Left forelimb (tissue), 1 donor: Measurements from ENCODE around the gene ZIC4.

Experiments used
- DNase-seq: peaks from one replicate; pipeline ENCODE4 v3.0.0-alpha.2; 2018; ENCODE audit warnings: low spot score

ZIC4 gene

DNA sequence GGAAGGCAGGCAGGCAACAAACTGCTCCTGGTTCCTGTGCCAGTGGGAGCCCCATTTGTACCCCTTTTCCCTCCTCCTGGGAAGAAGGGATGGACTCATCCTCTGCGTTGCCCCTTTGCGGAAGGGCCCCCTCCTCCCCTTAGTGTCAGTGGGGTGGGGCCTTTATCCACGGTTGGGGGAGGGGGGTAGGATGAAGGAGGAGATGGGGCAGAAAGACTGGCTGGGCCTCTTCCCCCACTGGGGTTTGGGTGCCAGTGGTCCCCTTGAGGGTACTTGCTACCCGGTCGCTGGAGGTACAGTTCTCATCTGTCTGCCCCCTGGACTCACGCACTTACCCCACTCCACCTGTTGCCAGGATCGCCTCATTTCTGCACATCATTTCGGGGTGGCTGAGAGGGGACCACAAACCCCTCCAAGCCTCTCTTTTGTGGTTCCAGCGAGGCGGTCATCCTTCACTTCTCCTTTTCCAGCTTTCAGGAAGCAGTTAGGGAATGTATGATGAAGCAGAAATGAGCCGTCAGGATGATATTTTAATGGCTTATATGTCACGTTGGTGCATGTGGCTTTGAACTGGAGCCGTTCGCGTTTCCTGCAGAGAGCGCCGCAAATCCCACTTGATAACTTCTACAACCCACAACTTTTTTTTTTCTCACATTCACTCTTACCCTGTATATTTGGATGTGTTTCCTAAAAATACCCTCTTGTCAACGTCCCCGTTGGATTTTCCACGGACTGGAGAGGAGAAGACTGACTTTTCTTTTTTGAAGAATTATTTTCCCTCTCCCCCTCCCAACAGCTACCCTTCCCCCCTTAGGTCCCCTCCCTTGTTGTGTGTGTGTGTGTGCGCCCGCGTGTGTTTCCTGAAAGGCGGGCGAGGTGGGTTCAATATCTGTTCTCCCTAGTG lies at the start of gene ZIC4:
Gene ZIC4, minus strand, starts transcription at position 516 of the 904 bp plus-strand sequence. CDS start 3,746 bp downstream, outside the sequence.
- peak; percentile 58 for DNase-seq

DNA sequence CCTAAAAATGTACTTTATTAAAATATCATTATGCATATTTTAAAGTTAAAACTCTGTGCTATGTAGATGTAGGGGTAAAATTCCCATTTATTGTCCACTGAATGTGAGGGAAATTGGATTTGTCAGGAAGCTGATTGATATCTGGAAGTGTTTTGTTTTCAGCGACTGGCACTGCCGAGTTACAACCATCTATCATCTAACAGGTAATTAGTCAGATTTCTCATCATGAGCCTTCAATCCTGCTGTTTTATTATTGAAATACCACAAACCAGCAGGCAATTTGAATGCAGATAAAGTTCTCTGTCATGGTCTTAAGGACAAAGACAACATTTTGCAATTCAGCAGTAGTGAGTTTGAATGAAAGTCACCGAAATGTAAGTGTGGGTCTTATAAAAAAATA lies 43.3 kb upstream of the ZIC4 start:
- DNase-seq = no peak

DNA sequence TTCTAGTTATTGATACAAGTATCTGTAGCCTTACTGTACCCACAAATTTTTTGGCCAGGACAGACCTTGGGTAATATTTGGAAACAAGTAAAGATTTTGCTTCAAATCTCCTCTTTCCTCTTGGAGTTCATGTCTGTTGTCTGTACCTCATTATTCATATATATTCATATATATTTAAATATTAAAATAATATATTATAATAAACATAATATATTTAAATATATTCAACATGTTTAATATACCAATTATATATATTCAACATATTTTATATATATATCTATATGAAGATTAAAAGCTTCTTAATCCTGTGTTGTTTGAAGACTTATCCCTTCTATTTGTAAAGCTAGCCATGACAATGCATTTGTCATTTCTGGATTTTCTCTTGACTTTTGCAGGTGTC lies 40.9 kb upstream of the ZIC4 start:
- DNase-seq = no peak

DNA sequence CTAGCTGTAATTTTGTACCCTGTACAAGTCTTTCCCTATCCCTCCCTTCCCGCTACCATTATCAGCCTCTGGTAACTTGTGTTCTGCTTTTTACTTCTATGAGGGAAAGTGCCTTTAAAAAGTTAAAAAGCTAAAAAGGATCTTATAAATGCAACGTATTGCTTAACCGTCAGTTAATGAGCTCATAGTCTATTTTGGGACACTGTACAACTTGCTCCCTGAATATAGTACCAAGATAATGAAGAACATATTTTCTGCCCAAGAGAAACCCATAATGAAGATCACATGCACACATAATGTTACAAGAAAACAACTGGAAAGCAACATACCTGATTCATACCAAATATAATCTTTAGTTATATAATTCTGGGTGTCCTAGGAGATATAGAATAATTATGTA lies 25.4 kb upstream of the ZIC4 start:
- no peak for DNase-seq

DNA sequence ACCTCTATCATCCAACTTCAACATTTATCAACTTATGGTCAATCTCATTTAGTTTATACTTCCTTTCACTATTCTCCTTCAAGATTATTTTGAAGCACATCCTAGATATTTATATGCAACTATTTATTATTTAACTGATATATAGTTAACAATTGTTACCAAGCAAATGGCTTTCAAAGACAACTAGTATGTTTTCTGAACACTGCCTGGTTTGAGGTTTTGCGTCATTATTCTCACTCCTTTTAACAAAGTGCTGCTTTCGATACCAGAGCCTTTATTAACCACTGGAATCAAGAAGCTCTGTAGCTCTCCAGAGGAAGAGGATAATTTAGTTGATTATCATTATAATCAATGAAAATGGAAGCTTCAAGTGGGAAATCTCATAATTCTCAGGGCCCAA lies 22.4 kb upstream of the ZIC4 start:
- no peak for DNase-seq

DNA sequence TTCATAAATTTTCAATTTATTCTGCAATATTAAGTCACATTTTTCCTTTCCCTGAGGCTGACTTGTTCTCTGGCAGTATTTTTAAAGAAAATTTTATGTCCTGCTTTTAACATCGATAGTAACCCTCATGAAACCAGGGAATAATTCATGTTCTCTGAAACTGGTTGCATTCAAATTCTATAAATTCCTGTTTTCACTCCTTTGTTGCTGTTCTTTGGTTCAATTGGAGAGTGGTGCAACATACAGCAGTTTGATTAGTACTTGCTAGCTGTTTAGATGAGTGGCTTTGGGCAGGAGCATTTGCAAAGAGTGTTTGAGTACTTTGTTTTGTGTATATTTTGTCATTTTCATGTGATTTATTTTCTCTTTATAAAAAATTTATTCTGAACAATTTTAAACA lies 22.0 kb upstream of the ZIC4 start:
- DNase-seq = no peak

DNA sequence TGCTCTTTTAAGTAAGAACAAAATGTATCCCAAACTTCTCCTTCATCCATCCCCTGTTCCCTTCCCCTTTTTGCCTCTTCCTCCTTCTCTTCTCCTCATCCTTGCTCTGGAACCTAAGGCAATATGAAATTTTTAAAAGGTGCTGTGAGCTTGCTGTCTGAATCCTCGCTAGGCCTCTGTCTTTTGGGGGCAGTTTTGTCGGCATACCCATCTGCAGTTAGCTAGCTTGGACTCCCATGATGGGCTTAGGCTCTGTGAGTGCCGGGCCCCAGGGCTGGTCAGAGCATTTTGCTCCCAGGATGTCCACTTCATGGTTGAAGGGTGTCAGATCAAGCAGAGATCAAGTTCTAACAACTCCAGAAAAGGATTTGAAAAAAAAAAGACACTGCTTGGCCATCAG lies 21.4 kb upstream of the ZIC4 start:
- DNase-seq = no peak

DNA sequence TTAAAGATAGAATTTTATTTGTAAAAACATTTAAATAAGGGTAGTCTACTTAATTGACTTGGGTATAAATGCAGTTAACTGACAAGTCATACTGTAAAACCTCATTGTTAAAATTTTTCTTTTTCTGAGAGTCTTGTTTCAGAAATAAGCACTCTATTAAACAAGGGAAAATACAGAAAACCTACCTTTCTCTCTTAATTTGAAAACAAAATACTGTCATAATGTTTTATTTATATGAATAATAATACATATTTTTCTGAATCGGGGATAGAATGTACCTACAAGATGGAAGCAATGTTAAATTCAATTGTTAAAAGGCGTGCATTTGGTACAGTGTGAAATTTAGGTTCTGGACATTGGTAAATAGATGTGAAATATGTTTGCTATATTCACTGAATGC lies 20.6 kb upstream of the ZIC4 start:
- no peak for DNase-seq

DNA sequence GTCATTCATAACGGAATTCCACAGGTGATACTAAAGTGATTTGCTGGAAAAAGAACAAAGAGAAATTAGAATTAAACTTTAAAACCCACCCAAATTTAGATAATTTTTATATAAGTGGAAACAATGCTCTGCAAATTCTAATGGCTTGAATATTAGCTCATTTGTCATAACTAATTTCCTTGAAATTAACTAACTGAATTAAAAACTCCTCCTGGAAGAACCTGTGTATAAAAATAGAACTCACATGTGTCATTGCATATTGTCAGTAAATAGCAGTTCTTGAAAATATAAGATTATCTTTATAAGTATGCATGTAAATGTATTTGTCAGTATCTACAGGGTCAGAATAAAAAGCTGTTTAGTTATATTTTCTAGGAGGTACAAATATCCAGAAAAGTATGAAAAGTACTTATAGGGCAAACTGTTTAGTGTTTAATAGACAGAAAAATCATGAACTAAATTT lies 19.1 kb upstream of the ZIC4 start:
- DNase-seq = no peak

DNA sequence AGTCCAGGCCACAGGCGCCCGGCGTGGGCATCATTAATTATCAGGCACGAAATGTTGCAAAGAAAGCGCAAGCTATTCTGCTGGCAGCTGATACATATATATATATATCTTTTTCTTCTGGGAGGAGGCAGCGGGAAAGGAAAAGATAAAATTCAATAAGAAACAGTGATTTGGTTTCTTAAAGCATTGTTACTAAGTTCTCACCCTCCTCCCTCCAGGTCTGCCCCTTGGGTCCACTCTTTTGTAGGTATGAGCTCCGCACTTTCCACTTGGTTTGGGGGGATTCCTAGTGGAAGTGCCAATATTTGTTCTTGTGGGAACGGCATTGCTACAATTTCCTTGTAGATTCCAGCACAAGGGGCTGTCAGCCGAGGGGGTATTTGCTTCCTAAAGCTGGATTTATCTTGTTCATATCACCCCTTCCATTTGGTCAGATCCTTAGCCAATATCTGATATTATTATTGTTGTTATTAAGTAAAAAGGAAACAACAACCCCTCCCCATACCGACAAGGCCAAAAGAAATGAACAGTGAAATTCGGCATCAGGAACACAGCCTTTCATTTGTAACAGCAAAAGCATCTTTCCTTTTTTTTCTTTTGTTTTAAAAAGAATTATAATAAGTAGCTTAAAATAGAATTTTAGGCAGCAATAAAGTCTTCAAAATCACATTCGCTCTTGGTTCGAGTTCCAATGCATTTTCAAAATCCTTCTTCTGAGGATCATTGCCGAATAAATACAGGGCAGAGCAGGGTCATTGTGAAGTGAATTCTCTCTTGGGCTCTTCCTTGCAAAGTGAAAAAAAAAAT lies 18.4 kb upstream of the ZIC4 start:
- no peak for DNase-seq

DNA sequence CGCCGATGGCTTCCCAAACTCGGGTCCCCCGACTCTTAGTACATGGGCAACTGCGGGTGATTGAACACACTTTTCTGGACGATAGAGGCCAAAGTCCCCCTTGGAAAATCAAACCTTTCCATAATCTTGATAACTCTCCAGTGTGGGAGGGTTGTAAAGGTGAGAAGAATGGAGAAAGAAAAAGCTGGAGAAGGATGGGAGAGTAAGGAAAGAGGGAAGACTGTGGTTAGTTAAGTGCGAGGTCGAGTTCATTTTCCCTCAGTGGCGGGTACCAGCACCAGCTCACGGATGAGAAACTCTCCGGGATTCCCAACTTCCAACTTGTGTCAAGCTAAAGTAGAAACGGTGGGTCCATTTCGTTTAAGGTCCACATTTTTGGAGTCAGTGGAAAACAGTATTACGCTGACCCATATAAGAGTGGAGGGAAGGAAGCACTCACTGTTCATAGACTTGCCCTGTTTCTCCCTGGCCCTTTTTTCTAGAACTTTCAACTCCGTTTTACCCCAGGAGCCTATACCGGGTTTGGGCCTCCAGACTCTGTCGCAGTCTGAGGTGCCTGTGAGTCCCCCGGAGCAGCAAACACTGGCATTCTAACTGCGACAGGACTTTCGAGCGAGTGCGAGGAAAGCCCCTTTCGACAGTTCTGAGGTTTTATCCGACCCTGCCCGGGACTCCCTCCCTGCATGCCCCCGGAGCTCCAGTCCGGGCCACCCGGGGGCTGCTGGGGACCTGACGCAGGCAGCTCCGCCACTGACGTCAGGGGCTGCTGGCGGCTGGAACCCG lies 17.6 kb upstream of the ZIC4 start:
- peak; percentile 68 for DNase-seq

DNA sequence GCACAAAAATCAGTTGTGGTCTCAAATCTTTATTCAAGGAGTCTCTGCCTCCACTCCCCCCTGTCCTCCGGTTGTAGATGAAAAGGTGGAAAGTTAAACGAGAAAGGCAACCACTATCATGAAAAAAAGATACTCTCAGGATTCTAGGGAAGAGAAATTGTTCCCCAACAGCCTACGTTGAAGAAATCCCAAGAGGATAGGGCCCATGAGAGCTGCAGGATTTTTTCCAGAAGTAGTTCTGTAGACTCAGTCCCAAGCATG lies 17.1 kb upstream of the ZIC4 start:
- no peak for DNase-seq

DNA sequence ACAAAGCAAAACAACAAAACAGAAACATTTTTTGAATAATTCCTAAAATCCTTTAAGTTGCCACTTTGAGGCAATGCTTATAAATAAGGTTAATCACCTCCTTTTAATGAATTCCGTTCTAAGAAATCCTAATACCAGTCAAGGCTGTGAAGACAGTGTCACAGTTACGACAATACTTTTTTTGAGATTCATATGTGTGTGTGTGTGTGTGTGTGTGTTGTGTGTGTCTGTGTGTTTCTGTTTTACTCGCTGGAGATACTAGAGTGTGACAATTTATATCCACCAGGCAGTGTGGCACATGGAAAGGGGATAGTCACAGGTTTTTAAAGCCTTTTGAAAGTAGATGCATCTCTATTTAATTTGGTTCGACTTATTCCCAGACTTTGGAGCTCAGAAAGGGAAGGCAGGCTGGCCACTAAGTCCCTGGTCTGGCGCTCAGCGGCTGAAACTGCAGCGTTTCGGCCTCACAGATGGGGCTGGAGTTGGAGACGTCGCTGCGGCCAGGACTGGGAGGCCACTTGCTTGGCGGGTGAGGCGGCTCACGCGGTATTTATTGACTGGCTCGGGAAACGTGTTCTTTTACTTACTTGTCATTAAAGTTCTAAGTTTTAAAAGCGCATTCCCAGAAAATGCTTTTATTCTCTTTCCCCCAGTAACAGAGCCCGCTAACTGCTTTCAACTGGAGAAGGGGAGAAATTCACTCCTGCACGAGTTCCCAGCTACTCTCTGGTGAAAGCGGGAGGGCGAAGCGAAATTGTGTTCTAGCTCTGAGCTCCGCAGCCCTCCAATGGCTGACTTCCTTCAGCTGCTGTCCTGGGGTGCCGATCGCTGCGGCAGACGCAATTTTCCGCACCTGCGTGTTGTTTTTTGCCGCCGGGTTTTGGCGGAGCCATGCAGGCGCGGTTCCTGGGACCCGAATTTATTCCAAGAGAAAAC lies 16.5 kb upstream of the ZIC4 start:
- DNase-seq = no peak

DNA sequence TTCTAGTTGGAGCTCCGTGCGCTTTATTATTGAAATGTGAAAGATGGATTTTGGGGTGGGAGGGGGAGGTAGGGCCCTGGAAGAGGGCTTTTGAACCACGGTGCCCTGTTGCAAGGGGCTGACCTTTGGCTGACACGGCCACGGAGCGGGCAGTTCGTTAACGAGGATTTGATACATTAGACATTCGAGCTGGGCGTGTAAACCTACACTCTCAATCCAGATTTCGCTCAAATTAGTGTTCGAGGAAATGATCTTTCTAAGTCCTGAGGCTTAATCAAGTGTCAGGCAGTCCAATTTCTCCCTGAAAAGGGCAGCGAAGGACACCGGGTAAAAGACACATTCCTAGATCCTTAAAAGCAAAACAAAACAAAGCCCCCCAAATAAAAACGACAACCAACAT lies 15.9 kb upstream of the ZIC4 start:
- DNase-seq = no peak

DNA sequence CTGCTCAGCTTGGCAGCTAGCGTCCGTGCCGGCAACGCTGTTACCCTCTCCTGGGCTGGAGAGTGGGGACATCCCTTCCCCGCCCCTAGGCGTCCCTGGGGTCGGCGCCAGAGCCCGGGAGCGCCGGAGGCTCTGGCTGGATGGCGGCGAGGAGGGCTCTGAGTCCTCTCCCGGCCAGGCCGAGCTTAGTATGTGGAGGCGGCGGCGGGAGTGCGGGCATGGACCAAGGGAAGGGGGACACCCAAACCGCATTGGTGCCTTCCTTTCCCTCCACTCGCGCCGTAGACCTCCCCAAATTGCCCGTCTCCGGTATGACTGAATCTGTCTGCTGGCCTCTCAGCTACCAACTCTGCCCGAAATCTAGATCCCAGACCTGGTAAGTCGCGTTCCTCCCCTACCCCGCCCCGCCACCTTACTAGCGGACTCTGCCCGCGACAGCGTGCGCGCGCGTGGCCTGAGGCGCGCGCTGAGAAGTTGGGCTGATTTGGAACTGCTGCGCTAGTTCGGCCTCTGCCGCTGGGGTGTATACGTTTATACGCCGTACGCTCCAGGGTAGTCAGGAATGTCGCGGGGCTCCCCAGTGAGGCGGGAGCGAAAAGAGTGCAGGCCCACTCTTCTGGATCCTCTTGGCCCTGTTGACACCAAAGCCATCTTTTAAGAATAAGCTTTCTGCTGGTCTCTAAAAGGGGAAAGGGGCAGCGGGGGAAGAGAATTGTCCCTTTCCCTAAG lies 15.0 kb upstream of the ZIC4 start:
- peak; percentile 71 for DNase-seq

DNA sequence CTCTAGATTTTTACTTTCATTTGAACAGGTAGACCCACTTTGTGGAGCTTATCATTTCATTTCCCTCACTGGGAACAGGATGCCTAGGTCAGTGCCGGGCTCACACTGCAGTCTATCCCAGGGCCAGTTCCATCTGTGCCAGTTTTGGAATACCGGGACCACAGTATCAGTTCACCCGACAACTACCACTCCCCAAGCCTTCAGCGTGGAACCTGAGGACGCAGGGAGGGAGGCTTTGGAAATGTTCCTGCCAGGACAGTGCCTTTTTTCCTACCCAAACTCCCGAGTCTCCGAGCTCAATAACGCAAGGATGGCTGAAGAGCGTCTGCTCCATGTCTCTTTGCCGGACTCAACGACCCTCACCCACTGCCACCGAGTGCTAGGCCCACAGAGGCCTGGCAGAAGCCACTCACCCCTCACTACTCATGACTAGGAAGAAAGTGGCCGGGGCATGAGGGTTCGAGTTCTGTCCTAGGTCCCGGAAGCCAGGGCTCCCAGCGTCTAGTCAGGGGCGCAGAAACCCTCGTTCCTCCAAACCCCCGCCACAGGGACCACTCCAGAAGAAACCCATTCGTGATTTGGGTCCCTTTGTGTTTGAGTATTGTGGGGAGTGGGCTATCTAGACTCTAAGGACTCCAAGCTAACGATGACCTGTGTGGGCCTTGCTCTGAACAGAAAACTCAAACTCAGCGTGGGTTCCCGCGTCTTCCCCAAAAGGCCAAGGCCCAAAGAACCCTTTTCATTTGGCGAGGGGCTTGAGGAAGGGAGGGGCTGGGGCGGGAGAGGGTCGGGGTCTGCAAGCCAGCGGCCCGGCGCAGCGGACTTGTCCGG lies 14.2 kb upstream of the ZIC4 start:
- no peak for DNase-seq

DNA sequence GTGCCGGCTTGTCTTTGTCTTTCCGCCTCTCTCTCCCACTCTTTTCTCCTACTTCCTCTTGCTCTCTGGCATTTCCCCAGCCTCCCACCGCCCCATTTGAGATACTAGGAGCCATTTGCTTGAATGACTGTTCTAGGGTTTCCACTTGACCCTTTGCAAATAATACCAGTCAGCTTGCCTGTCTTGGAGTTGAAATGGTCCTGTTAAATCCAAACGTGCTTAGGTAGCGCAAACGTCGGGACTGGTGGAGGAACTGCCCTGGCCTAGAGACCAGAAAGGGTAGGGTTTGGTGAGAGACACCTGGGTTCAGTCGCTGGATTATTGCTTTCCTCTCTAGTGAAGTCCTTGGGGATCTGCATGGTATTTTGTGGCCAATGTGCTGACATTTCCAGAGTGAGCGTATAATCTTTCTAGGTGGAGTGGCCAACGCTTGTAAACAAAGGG lies 13.5 kb upstream of the ZIC4 start:
- peak; percentile 62 for DNase-seq

DNA sequence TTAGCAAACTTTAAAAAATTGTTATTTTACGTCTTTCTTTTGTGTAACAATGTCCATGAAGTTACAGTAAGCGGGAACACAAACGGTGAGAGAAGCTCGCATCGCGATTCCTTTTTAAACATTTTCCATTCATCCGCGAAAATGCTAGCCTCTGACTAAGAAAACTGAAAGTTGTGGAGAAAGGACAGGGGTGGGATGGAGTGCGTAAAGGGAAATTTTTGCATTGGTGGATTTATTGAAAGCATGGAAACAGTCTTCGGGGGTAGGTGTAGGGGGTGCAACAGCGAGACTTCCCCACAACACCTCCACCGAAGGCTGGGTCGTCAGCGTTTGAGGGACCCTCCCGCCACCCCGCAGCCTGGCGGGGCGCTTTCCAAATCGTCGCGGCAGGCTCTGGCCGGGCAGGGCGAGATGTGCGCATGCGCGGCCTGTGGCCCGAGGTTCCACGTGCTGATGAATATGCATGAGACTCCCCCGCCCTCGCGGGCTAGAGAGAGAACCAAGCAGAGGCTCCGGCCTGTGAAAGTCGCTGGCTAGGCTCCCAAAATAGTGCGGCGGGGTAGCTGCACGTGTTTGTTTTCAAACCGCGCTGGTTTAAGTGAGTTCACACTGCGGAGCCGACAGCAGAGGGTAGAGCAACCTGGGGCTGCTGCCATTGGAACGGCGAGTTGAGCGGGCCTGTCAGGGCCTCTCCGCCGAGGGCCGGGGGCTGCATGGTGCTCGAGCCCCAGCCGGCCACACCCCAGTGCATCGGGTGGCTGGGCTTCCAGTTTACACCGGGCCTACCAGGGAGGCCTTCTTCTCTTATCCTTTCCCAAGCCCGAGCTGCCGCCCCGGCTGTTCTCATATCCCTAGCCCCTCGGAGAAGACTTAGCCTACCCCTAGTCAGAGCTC lies 12.7 kb upstream of the ZIC4 start:
- peak; percentile 87 for DNase-seq

DNA sequence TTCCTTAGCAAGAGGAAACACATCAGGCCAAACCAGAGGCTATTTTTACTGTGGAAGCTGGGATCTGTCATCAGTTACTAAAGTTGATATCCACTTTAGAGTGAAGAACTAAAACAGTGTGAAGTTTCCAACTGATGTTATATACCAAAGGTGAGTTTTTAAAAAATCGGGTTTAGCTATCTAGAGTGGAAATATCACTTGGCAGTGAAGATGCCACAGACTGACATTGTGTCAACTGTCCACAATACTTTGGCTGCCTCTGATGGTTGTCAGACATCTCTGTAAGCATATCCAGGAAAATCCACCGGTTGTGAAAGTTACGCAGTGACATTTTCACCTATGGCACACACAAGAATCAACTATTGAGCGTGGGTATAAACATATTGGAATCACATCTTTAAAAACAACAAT lies 12.0 kb upstream of the ZIC4 start:
- DNase-seq = no peak
